ENCODE data around the gene MYOZ1.

GRCh38 chr10:73625004-73625883 is 16.0 kb downstream of the MYOZ1 start:
- TF ChIP-seq CTCF (IDR thresholded peaks at IDR 0.05): peak in 1 of 7 experiments; percentile 9
- no peak for TF ChIP-seq POLR2AphosphoS5 (IDR thresholded peaks at IDR 0.05)

Data from stomach (tissue), 4 donors.